ENCODE results near the gene MRPL38.

- no peak for TF ChIP-seq CTCF (IDR thresholded peaks at IDR 0.05)
- TF ChIP-seq POLR2A (IDR thresholded peaks at IDR 0.05): no peak
Measured at GRCh38 chr17:75925912-75926311, 21.2 kb upstream of the MRPL38 start.
